ENCODE measurements around the gene CCL28. TPM values are rescaled to one million over a fixed set of nuclear protein-coding genes. Genes with fewer than 3 reads are reported as not detected.
"Not testable (repeated sequence)": the region's sequence is repeated elsewhere in the genome, so short reads cannot be mapped to it uniquely, and the experiment has no call there.

Gene CCL28
- total RNA-seq, 4 donors from 2014 or later = under 0.01 to 4.1 (median 2.1) TPM

DNA sequence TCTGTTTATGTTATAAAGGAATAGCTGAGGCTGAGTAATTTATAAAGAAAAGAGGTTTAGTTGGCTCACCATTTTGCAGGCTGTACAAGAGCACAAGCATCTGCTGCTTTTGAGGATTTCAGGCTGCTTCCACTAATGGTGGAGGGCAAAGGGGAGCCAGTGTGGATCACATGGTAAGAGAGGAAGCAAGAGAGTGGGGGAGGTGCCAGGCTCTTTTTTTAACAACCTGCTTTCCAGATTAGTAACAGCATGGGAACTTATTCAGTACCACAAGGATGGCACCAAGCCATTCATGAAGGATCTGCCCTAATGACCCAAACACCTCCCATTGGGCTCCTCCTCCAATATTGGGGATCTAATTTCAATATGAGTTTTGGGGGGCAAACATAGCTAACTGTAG is 40.4 kb downstream of the CCL28 start:
- Histone ChIP-seq H3K4me1 (no peaks in the 10 kb centered on the region), H3K9me3 (no peaks in the 10 kb centered on the region), H3K4me3 (no peak overlapping the region), H3K27ac (no peak overlapping the region), H3K27me3 (no peaks in the 10 kb centered on the region), H3K36me3 (no peaks in the 10 kb centered on the region)
- DNase-seq = no peak
- no peak for TF ChIP-seq CTCF (IDR thresholded peaks at IDR 0.05)
- TF ChIP-seq POLR2A (IDR thresholded peaks at IDR 0.05) = no peak
- intact Hi-C loops (cut with DNase I; ENCODE audit: low total_unique reads) = no loop called here

GRCh38 chr5:43370352-43370751 is 41.8 kb downstream of the CCL28 start:
- TF ChIP-seq CTCF (IDR thresholded peaks at IDR 0.05) = no peak
- TF ChIP-seq POLR2A (IDR thresholded peaks at IDR 0.05) = no peak
- Histone ChIP-seq H3K9me3 (no peaks in the 10 kb centered on the region), H3K4me1 (no peaks in the 10 kb centered on the region), H3K27me3 (no peaks in the 10 kb centered on the region), H3K27ac (no peak overlapping the region), H3K4me3 (no peak overlapping the region), H3K36me3 (no peaks in the 10 kb centered on the region)
- DNase-seq = no peak
- intact Hi-C loops (cut with DNase I; ENCODE audit: low total_unique reads) = no loop called here

DNA sequence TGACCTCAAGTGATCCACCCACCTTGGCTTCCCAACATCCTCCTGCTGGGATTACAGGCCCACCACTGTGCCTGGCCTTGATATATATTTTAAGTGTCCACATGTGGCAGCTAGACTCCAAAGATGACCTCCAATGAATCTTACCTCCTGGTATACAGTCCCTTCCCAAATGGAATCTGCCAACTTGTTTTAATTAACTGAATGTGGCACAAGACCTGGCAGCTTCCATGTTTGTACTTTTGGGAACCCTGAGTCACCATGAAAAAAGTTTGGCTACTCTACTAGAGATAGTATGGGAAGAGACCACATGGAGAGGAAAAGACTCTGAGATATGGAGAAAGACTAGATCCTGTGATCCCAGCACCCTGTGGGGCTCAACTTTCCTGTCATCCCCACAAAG is 42.5 kb downstream of the CCL28 start:
- DNase-seq = no peak
- intact Hi-C loops (cut with DNase I; ENCODE audit: low total_unique reads) = no loop called here
- Histone ChIP-seq H3K4me3 (no peak overlapping the region), H3K36me3 (no peaks in the 10 kb centered on the region), H3K4me1 (no peaks in the 10 kb centered on the region), H3K27me3 (no peaks in the 10 kb centered on the region), H3K9me3 (no peaks in the 10 kb centered on the region), H3K27ac (no peak overlapping the region)
- TF ChIP-seq CTCF (IDR thresholded peaks at IDR 0.05) (no peak), POLR2A (IDR thresholded peaks at IDR 0.05) (no peak)

GRCh38 chr5:43367909-43368669 is 44.1 kb downstream of the CCL28 start:
- intact Hi-C loops (cut with DNase I; ENCODE audit: low total_unique reads) = no loop called here
- Histone ChIP-seq H3K27me3 (no peaks in the 10 kb centered on the region), H3K4me1 (no peaks in the 10 kb centered on the region), H3K9me3 (no peaks in the 10 kb centered on the region), H3K27ac (no peak overlapping the region), H3K36me3 (no peaks in the 10 kb centered on the region), H3K4me3 (no peak overlapping the region)
- no peak for DNase-seq
- TF ChIP-seq CTCF (IDR thresholded peaks at IDR 0.05) (no peak), POLR2A (IDR thresholded peaks at IDR 0.05) (no peak)

DNA sequence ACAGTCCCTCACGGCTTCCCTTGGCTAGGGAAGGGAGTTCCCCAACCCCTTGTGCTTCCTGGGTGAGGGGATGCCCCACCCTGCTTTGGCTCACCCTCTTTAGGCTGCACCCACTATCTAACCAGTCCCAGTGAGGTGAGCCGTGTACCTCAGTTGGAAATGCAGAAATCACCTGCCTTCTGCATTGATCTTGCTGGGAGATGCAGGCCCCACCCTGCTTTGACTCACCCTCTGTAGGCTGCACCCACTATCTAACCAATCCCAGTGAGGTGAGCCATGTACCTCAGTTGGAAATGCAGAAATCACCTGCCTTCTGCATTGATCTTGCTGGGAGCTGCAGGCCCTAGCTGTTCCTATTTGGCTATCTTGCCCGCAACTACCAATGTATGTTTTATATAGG is 44.7 kb downstream of the CCL28 start:
- Histone ChIP-seq H3K27me3 (no peaks in the 10 kb centered on the region), H3K27ac (no peak overlapping the region), H3K9me3 (no peaks in the 10 kb centered on the region), H3K4me3 (no peak overlapping the region), H3K4me1 (no peaks in the 10 kb centered on the region), H3K36me3 (no peaks in the 10 kb centered on the region)
- intact Hi-C loops (cut with DNase I; ENCODE audit: low total_unique reads) = no loop called here
- no peak for DNase-seq
- TF ChIP-seq CTCF (IDR thresholded peaks at IDR 0.05) = no peak
- TF ChIP-seq POLR2A (IDR thresholded peaks at IDR 0.05) = no peak

GRCh38 chr5:43366680-43367246 is 45.4 kb downstream of the CCL28 start:
- H3K27ac ChIP-seq; DNase-seq; H3K9me3 ChIP-seq; H3K36me3 ChIP-seq; H3K4me3 ChIP-seq; intact Hi-C loops (cut with DNase I; ENCODE audit: low total_unique reads); H3K27me3 ChIP-seq; H3K4me1 ChIP-seq: not testable (repeated sequence)

GRCh38 chr5:43365155-43365554 is 47.0 kb downstream of the CCL28 start:
- H3K4me3 ChIP-seq; H3K36me3 ChIP-seq; H3K27ac ChIP-seq; H3K9me3 ChIP-seq; H3K4me1 ChIP-seq; H3K27me3 ChIP-seq; intact Hi-C loops (cut with DNase I; ENCODE audit: low total_unique reads); DNase-seq: not testable (repeated sequence)
